ENCODE measurements around the gene BRD3. TPM values are rescaled to one million over a fixed set of nuclear protein-coding genes. Genes with fewer than 3 reads are reported as not detected.

BRD3 gene
- total and polyA plus RNA-seq, 9 donors, result 16.8 to 77.9 (median 62.6) TPM

GRCh38 chr9:134068744-134069479 is 1.1 kb upstream of the BRD3 start:
- Histone ChIP-seq H3K4me3 (ENCODE audit: low read length) (peak overlapping the region; percentile 66), H3K9me3 (replicated peaks; ENCODE audit: control insufficient read depth, low read depth, low read length) (no peaks in the 10 kb centered on the region), H3K36me3 (ENCODE audit: control insufficient read depth, insufficient read depth, low read length) (peaks cover 5% of the 10 kb centered on the region), H3K4me1 (ENCODE audit: control insufficient read depth, insufficient read depth, low read length) (peaks cover 31% of the 10 kb centered on the region), H3K27me3 (ENCODE audit: control insufficient read depth, insufficient read depth, low read length) (peaks cover 21% of the 10 kb centered on the region), H3K27ac (ENCODE audit: low read length) (peak overlapping the region; percentile 90)
- no peak for DNase-seq
- WGBS (ENCODE audit: insufficient coverage), result 15% methylated on average over 10 of the region's 31 CpGs

DNA sequence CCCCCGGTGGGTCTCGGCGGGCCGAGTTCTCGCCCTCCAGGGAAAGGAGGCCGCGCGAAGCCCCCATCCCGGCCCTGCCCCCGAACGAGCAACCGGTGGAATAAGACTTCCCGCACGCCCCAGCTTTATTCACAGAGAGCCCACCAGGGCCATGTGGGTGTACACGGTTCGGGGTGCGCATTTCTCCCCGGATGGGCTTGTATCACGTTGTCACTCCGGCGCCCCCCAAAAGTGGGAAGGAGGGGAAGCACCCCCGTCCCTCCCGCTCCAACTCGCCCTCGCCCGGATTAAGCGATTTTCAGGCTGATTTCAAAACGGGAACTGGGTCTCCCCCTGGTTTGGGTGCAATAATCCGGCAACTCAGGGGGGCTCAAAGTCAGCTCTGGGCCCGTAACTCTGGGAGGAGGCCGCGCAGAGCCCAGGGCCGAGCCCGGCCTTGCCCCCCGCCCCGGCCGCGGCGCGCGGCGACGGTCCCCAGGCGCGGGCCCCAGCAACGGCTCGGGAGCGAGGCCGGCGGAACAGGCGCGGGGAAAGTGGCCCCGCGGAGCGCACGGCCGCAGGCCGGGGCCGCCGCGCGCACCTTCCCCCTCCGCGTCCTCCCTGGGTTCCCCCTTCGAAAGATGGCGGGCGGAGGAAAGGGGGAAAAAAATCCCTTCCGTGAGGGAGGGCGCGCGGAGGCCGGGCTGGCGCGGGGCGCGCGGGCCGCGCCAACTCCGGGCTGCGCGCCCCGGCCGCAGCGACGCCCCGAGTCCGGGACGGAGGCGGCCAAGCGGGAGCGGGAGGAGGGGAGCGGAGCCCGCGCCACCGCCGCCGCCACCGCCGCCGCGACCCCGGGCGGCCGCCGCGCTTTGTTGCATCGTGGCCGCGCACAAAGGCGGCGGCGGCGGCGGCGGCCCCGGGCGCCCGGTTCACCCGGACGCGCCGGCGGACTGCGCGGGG is 644 bp downstream of the BRD3 start:
- H3K4me1 ChIP-seq (ENCODE audit: control insufficient read depth, insufficient read depth, low read length), result peaks cover 49% of the 10 kb centered on the region
- H3K36me3 ChIP-seq (ENCODE audit: control insufficient read depth, insufficient read depth, low read length), result peaks cover 8% of the 10 kb centered on the region
- WGBS (ENCODE audit: insufficient coverage), result under 1% methylated on average over 117 of the region's 126 CpGs
- no peaks in the 10 kb centered on the region for H3K9me3 ChIP-seq (replicated peaks; ENCODE audit: control insufficient read depth, low read depth, low read length)
- H3K27ac ChIP-seq (ENCODE audit: low read length), result peak overlapping the region; percentile 88
- peak overlapping the region; percentile 84 for H3K4me3 ChIP-seq (ENCODE audit: low read length)
- peak; percentile 77 for DNase-seq
- H3K27me3 ChIP-seq (ENCODE audit: control insufficient read depth, insufficient read depth, low read length), result peaks cover 21% of the 10 kb centered on the region

- H3K36me3 ChIP-seq (ENCODE audit: control insufficient read depth, insufficient read depth, low read length), result peaks cover 8% of the 10 kb centered on the region
- H3K9me3 ChIP-seq (replicated peaks; ENCODE audit: control insufficient read depth, low read depth, low read length), result no peaks in the 10 kb centered on the region
- H3K27me3 ChIP-seq (ENCODE audit: control insufficient read depth, insufficient read depth, low read length), result peaks cover 21% of the 10 kb centered on the region
- peak; percentile 55 for DNase-seq
- 0% methylated on average over 5 of the region's 9 CpGs for WGBS (ENCODE audit: insufficient coverage)
- peak overlapping the region; percentile 84 for H3K4me3 ChIP-seq (ENCODE audit: low read length)
- peak overlapping the region; percentile 88 for H3K27ac ChIP-seq (ENCODE audit: low read length)
- H3K4me1 ChIP-seq (ENCODE audit: control insufficient read depth, insufficient read depth, low read length), result peaks cover 55% of the 10 kb centered on the region
These were observed 1.3 kb downstream of the BRD3 start for GRCh38 chr9:134066526-134066912.

DNA sequence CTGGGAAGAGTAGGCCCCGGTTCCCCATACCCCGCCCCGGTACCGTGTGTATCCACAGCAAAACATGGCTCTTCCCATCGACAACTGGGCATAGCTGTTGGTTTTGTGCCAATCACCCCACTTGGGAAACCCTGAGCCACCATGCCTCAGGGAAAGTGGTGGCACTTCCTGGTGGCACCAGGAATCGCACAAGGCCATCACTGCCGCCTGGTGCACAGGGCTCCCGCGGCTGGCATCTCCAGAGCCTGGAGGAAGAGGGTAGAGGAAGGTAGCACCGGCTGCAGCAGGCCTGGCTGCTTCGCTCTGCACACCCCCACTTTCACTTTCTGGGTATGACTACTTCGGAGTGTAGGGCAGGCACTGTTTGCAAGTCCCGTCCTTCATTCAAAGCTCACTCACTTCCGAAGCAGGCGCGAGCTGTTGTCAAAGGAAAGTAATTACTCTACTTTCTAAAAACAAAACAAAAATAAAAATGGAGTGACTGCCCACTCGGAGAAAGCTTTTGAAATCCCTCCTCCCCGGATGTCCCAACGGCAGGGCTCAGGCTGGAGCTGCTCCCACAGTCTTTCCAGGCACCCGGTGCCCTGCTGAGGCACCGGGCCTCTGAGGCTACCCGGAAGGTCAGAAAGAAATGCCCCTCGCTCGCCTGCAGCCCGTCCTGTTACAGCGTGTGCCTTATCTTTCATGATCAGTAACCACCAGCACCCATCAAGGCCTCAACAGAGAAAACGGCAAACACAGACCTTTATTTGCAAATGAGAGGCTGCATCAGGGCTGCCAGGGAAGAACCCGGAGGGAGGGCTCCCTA is 2.0 kb downstream of the BRD3 start:
- WGBS (ENCODE audit: insufficient coverage), result 25% methylated on average over 16 of the region's 28 CpGs
- no peaks in the 10 kb centered on the region for H3K9me3 ChIP-seq (replicated peaks; ENCODE audit: control insufficient read depth, low read depth, low read length)
- peak overlapping the region; percentile 88 for H3K27ac ChIP-seq (ENCODE audit: low read length)
- peaks cover 8% of the 10 kb centered on the region for H3K36me3 ChIP-seq (ENCODE audit: control insufficient read depth, insufficient read depth, low read length)
- DNase-seq, result no peak
- peak overlapping the region; percentile 84 for H3K4me3 ChIP-seq (ENCODE audit: low read length)
- peaks cover 62% of the 10 kb centered on the region for H3K4me1 ChIP-seq (ENCODE audit: control insufficient read depth, insufficient read depth, low read length)
- peaks cover 17% of the 10 kb centered on the region for H3K27me3 ChIP-seq (ENCODE audit: control insufficient read depth, insufficient read depth, low read length)

DNA sequence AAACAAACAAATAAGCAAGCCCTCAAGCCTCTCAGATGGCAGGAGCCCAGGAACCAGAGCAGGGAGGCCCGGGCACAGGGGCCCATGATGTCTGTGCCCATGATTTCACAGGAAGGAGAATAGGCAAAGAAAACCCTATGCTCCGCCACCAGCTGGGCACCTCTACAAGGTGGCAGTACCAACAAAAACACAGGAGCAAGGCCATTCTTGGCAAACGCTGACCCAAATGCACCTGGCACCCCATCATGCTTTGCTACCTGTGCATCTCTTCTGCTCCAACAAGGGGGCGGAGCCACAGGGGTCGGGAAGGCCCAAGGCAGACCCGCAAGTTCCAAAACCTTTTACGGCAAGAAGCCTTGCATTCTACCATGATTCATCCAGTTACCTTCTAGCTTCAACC is 3.1 kb downstream of the BRD3 start:
- H3K27me3 ChIP-seq (ENCODE audit: control insufficient read depth, insufficient read depth, low read length), result peaks cover 6% of the 10 kb centered on the region
- no peaks in the 10 kb centered on the region for H3K9me3 ChIP-seq (replicated peaks; ENCODE audit: control insufficient read depth, low read depth, low read length)
- H3K36me3 ChIP-seq (ENCODE audit: control insufficient read depth, insufficient read depth, low read length), result peaks cover 8% of the 10 kb centered on the region
- DNase-seq, result peak; percentile 2
- peaks cover 73% of the 10 kb centered on the region for H3K4me1 ChIP-seq (ENCODE audit: control insufficient read depth, insufficient read depth, low read length)
- WGBS (ENCODE audit: insufficient coverage), result 81% methylated on average over 7 of the region's 7 CpGs
- no peak overlapping the region for H3K27ac ChIP-seq (ENCODE audit: low read length)
- H3K4me3 ChIP-seq (ENCODE audit: low read length), result no peak overlapping the region

DNA sequence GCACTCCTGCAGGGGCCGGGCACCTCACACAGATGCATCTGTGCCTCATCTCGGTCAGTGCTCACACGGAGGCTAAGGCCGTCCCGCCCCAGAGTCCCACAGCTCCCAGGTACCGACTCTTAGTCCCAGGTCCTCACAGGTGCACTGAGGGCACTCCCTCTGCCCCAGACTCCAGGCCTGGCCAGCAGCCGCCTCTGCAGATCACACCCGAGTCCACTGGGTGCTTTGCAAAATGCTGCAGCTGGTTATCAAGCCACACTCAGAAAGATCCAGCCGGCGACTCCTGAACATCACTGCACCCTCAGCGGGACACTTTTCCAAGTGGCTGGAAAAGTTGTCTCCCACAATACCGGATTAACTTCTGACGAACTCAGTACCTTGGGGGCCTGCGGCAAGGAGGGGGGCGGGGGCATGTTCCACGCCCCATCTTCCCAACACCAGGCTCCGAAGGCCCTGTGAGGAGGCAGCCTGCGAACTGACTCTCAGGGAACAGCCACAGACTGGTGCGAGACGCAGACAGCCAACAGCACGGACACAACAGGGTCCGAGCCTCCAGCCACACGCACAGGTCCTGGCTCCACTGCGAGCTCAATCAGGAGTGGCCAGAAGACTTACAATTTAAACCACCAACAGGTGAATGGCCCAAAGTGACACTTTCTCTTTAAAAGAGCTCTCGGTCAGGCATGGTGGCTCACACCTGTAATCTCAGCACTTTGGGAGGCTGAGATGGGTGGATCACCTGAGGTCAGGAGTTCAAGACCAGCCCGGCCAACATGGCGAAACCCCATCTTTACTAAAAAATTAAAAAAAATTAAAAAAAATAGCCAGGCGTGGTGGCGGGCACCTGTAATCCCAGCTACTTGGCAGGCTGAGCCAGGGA is 4.0 kb downstream of the BRD3 start:
- WGBS (ENCODE audit: insufficient coverage), result 70% methylated on average over 24 of the region's 29 CpGs
- H3K4me1 ChIP-seq (ENCODE audit: control insufficient read depth, insufficient read depth, low read length), result peaks cover 77% of the 10 kb centered on the region
- H3K27me3 ChIP-seq (ENCODE audit: control insufficient read depth, insufficient read depth, low read length), result no peaks in the 10 kb centered on the region
- peak overlapping the region; percentile 92 for H3K27ac ChIP-seq (ENCODE audit: low read length)
- no peak overlapping the region for H3K4me3 ChIP-seq (ENCODE audit: low read length)
- H3K9me3 ChIP-seq (replicated peaks; ENCODE audit: control insufficient read depth, low read depth, low read length), result no peaks in the 10 kb centered on the region
- H3K36me3 ChIP-seq (ENCODE audit: control insufficient read depth, insufficient read depth, low read length), result peaks cover 8% of the 10 kb centered on the region
- peak; percentile 2 for DNase-seq

- H3K27ac ChIP-seq (ENCODE audit: low read length), result peak overlapping the region; percentile 92
- H3K4me3 ChIP-seq (ENCODE audit: low read length), result no peak overlapping the region
- no peak for DNase-seq
- H3K9me3 ChIP-seq (replicated peaks; ENCODE audit: control insufficient read depth, low read depth, low read length), result no peaks in the 10 kb centered on the region
- WGBS (ENCODE audit: insufficient coverage), result 64% methylated on average over 10 of the region's 15 CpGs
- H3K4me1 ChIP-seq (ENCODE audit: control insufficient read depth, insufficient read depth, low read length), result peaks cover 84% of the 10 kb centered on the region
- H3K36me3 ChIP-seq (ENCODE audit: control insufficient read depth, insufficient read depth, low read length), result peaks cover 8% of the 10 kb centered on the region
- H3K27me3 ChIP-seq (ENCODE audit: control insufficient read depth, insufficient read depth, low read length), result no peaks in the 10 kb centered on the region
These were observed 4.7 kb downstream of the BRD3 start for GRCh38 chr9:134063088-134063570.

DNA sequence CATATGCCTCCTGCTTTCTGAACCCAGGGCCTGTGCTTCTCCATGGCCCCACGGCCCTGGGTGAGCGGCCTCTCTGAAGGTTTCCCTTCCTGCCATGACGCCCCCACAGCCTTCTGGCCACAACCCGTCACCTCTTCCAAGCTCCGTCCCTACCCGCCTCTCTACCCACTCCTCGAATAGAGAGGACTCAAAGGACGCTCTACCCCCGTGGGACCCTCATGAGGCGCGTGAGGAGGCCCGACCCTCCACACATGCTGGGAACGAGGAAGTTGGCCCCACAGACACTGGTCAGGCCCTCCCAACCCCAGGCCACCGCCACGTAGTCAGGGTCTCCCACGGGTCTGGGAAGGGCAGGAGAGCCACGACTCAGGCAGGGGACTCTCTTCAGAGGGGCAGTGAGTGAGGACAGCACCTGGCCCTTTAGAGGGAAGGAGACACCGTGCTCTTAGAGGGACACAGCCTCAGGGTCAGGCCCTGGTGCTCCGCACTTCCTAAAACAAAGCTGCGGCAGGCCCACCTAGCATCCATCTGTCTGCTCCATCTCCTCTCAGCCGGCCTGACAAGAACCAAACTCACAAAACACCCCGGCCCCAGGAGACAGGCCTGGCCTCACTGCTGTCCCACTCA is 5.3 kb downstream of the BRD3 start:
- no peak overlapping the region for H3K4me3 ChIP-seq (ENCODE audit: low read length)
- peak; percentile 17 for DNase-seq
- peaks cover 90% of the 10 kb centered on the region for H3K4me1 ChIP-seq (ENCODE audit: control insufficient read depth, insufficient read depth, low read length)
- H3K27me3 ChIP-seq (ENCODE audit: control insufficient read depth, insufficient read depth, low read length), result no peaks in the 10 kb centered on the region
- WGBS (ENCODE audit: insufficient coverage), result 47% methylated on average over 14 of the region's 22 CpGs
- no peaks in the 10 kb centered on the region for H3K9me3 ChIP-seq (replicated peaks; ENCODE audit: control insufficient read depth, low read depth, low read length)
- peak overlapping the region; percentile 92 for H3K27ac ChIP-seq (ENCODE audit: low read length)
- peaks cover 9% of the 10 kb centered on the region for H3K36me3 ChIP-seq (ENCODE audit: control insufficient read depth, insufficient read depth, low read length)
